GM23248 (cell line): ENCODE measurements around the gene HOXA9. TPM values are rescaled to one million over a fixed set of nuclear protein-coding genes. Genes with fewer than 3 reads are reported as not detected.

ENCODE experiments used
- DNase-seq: peaks from one replicate; pipeline ENCODE4 v3.0.0-alpha.2; 2015
- H2AFZ ChIP-seq: fragments of 200-600 bp; sonication (generic); 2 replicates; pipeline ENCODE4 v1.6.1; 2016; ENCODE audit warnings: antibody characterized with exemption
- H3F3A ChIP-seq: fragments of 200-600 bp; sonication (generic); 2 replicates; pipeline ENCODE4 v1.6.1; 2016; ENCODE audit warnings: mild to moderate bottlenecking, antibody characterized with exemption, mixed run types; ENCODE audit not compliant: insufficient read depth
- H3K27ac ChIP-seq: fragments of 200-600 bp; sonication (generic); 2 replicates; pipeline ENCODE4 v1.5.1; 2016; ENCODE audit warnings: mild to moderate bottlenecking
- H3K27me3 ChIP-seq: fragments of 200-600 bp; sonication (generic); replicated peaks from 2 replicates; pipeline ENCODE4 v1.6.1; 2016; ENCODE audit warnings: mild to moderate bottlenecking; ENCODE audit not compliant: insufficient read depth
- H3K36me3 ChIP-seq: fragments of 200-600 bp; sonication (generic); 2 replicates; pipeline ENCODE4 v1.6.1; 2016; ENCODE audit warnings: low read depth, mild to moderate bottlenecking
- H3K4me1 ChIP-seq: fragments of 200-600 bp; sonication (generic); 2 replicates; pipeline ENCODE4 v1.6.1; 2016; ENCODE audit warnings: mild to moderate bottlenecking; ENCODE audit not compliant: insufficient read depth
- H3K4me2 ChIP-seq: fragments of 200-600 bp; sonication (generic); one replicate; pipeline ENCODE4 v1.6.1; 2016; ENCODE audit warnings: mild to moderate bottlenecking; ENCODE audit not compliant: unreplicated experiment
- H3K4me3 ChIP-seq: fragments of 200-600 bp; sonication (generic); 2 replicates; pipeline ENCODE4 v1.5.1; 2016; ENCODE audit warnings: mild to moderate bottlenecking
- H3K79me2 ChIP-seq: fragments of 200-600 bp; sonication (generic); 2 replicates; pipeline ENCODE4 v1.6.1; 2016; ENCODE audit warnings: mild to moderate bottlenecking; ENCODE audit not compliant: insufficient read depth
- H3K9ac ChIP-seq: fragments of 200-600 bp; sonication (generic); 2 replicates; pipeline ENCODE4 v1.6.1; 2016; ENCODE audit warnings: mild to moderate bottlenecking
- H3K9me2 ChIP-seq: fragments of 200-600 bp; sonication (generic); 2 replicates; pipeline ENCODE4 v1.6.1; 2016; ENCODE audit warnings: mixed run types, mild to moderate bottlenecking, moderate library complexity; ENCODE audit not compliant: insufficient read depth
- H3K9me3 ChIP-seq: fragments of 200-600 bp; sonication (generic); one replicate; pipeline ENCODE4 v1.6.1; 2017; ENCODE audit warnings: low read depth
- H4K20me1 ChIP-seq: fragments of 200-600 bp; sonication (generic); 2 replicates; pipeline ENCODE4 v1.6.0; 2016; ENCODE audit not compliant: insufficient read depth
- EZH2 ChIP-seq: fragments of 200-600 bp; sonication (generic); IDR thresholded peaks from 2 replicates; pipeline ENCODE4 v1.6.1; 2018; ENCODE audit warnings: antibody characterized with exemption, mild to moderate bottlenecking; ENCODE audit not compliant: insufficient read depth, poor library complexity, severe bottlenecking
- EZH2phosphoT487 ChIP-seq: fragments of 200-600 bp; sonication (generic); IDR thresholded peaks from 2 replicates; pipeline ENCODE4 v1.6.1; 2018; ENCODE audit warnings: antibody characterized with exemption, moderate library complexity, mild to moderate bottlenecking, low read depth; ENCODE audit not compliant: insufficient read depth
- WGBS, 2 experiments: methylation state at CpG; one replicate each; pipeline ENCODE4 v1.1.6; 2015 to 2017; ENCODE audit warnings: low lambda C conversion rate in 2 of 2, low coverage in 1 of 2; ENCODE audit errors: missing lambda C conversion rate in 2 of 2; 5-methylcytosine and 5-hydroxymethylcytosine counted together
- in situ Hi-C: fragments of 300-500 bp; cut with MboI; formaldehyde crosslinking; loops from 2 replicates; pipeline ENCODE4 v1.15.0; 2020
- polyA plus RNA-seq: library from polyadenylated mRNA; unstranded; fragments of >200 nt; fragmentation: Nextera tagmentation; extraction: Ambion mirVana; gene quantifications from 2 replicates; pipeline ENCODE4 v1.2.1, GENCODE V29; 2016
- total RNA-seq: library from RNA; depleted of rRNA; stranded (reverse); fragments of >200 nt; shearing (Covaris generic); gene quantifications from 2 replicates; pipeline ENCODE4 v1.2.3, GENCODE V29; 2014

Gene HOXA9
- total and polyA plus RNA-seq, 2 experiments from 2014 or later = 28.3 to 43.7 TPM

GRCh38 chr7:27147199-27148030 is 17.9 kb downstream of the HOXA9 start, which contains the start of gene HOXA6:
HOXA6 (minus strand) TSS chr7:27147774; CDS start chr7:27147749, 25 bp downstream.
- Histone ChIP-seq H3F3A (peaks cover 20% of the 10 kb centered on the region; the same call in 1 of the 2 replicates), H3K4me2 (peak within 1 kb of the TSS; percentile 98), H3K27me3 (no peaks in the 10 kb centered on the region), H3K79me2 (peaks cover 89% of the 10 kb centered on the region), H3K36me3 (0 out of 2 replicates have a peak, but pooled peaks cover 7% of the 10 kb centered on the region), H2AFZ (peak within 1 kb of the TSS; percentile 91), H3K9ac (peak within 1 kb of the TSS; percentile 87), H4K20me1 (no peaks in the 10 kb centered on the region), H3K9me3 (no peaks in the 10 kb centered on the region), H3K9me2 (no peaks in the 10 kb centered on the region), H3K4me3 (peak within 1 kb of the TSS; percentile 89), H3K4me1 (peaks cover 26% of the 10 kb centered on the region), H3K27ac (peak within 1 kb of the TSS; percentile 86)
- 41 to 48% methylated on average over 52 to 63 of the region's 63 CpGs for WGBS, 2 experiments
- peak; percentile 72 for DNase-seq
- in situ Hi-C loops = no loop called here
- TF ChIP-seq EZH2 (no peak), EZH2phosphoT487 (no peak)

- no peaks in the 10 kb centered on the region for H4K20me1 ChIP-seq
- 89 to 90% methylated on average over 5 of the region's 5 CpGs for WGBS, 2 experiments
- DNase-seq = no peak
- peaks cover 19% of the 10 kb centered on the region; the same call in 1 of the 2 replicates for H3F3A ChIP-seq
- peaks cover 84% of the 10 kb centered on the region for H3K79me2 ChIP-seq
- H3K36me3 ChIP-seq = 0 out of 2 replicates have a peak, but pooled peaks cover 7% of the 10 kb centered on the region
- H3K4me2 ChIP-seq = no peak overlapping the region
- H3K4me3 ChIP-seq = no peak overlapping the region
- no peaks in the 10 kb centered on the region for H3K9me3 ChIP-seq
- in situ Hi-C loops = no loop called here
- H3K4me1 ChIP-seq = peaks cover 26% of the 10 kb centered on the region
- no peak for TF ChIP-seq EZH2phosphoT487
- no peak for TF ChIP-seq EZH2
- H3K27ac ChIP-seq = no peak overlapping the region
- no peak overlapping the region for H3K9ac ChIP-seq
- H3K9me2 ChIP-seq = no peaks in the 10 kb centered on the region
- no peaks in the 10 kb centered on the region for H3K27me3 ChIP-seq
- H2AFZ ChIP-seq = no peak overlapping the region
Observed at GRCh38 chr7:27146491-27147198, 18.7 kb downstream of the HOXA9 start.

GRCh38 chr7:27145914-27146412 is 19.4 kb downstream of the HOXA9 start:
- no peak overlapping the region for H3K4me2 ChIP-seq
- no peaks in the 10 kb centered on the region for H4K20me1 ChIP-seq
- H3K9me3 ChIP-seq = no peaks in the 10 kb centered on the region
- no peak overlapping the region for H2AFZ ChIP-seq
- H3K4me1 ChIP-seq = peaks cover 26% of the 10 kb centered on the region
- peaks cover 15% of the 10 kb centered on the region; the same call in 1 of the 2 replicates for H3F3A ChIP-seq
- H3K4me3 ChIP-seq = no peak overlapping the region
- peaks cover 13% of the 10 kb centered on the region; the same call in 1 of the 2 replicates for H3K36me3 ChIP-seq
- H3K27me3 ChIP-seq = no peaks in the 10 kb centered on the region
- in situ Hi-C loops = no loop called here
- no peak overlapping the region for H3K27ac ChIP-seq
- TF ChIP-seq EZH2 (no peak), EZH2phosphoT487 (no peak)
- H3K79me2 ChIP-seq = peaks cover 84% of the 10 kb centered on the region
- H3K9ac ChIP-seq = no peak overlapping the region
- whole genome bisulfite sequencing, 2 experiments = 96 to 97% methylated on average over 11 of the region's 11 CpGs
- no peaks in the 10 kb centered on the region for H3K9me2 ChIP-seq
- DNase-seq = no peak
